ENCODE measurements around the gene NAT8L. TPM values are rescaled to one million over a fixed set of nuclear protein-coding genes. Genes with fewer than 3 reads are reported as not detected.

Gene NAT8L
- total and polyA plus RNA-seq, 2 of the 13 experiments (the other 11 are each of a cell fraction or from before 2014, with no cell fraction given): 2.2 to 3.3 TPM

GRCh38 chr4:2082627-2083026, 23.5 kb downstream of the NAT8L start:
- Histone ChIP-seq H3K36me3 (replicated peaks in 1 of 2; ENCODE audit: control insufficient read depth in 1 of 2, insufficient read depth in 2 of 2, low read length in 2 of 2) (no peaks in the 10 kb centered on the region), H4K20me1 (ENCODE audit: insufficient read depth, low read length) (no peaks in the 10 kb centered on the region), H3K9ac (ENCODE audit: insufficient read depth, low read depth, low read length) (no peak overlapping the region), H3K27me3 (ENCODE audit: control insufficient read depth in 1 of 2, insufficient read depth in 2 of 2, low read length in 2 of 2) (peaks cover 5 to 30% of the 10 kb centered on the region in 2 experiments), H2AFZ (ENCODE audit: low read length) (no peak overlapping the region), H3K4me1 (ENCODE audit: insufficient read depth, low read length) (peaks cover 36% of the 10 kb centered on the region), H3K9me3 (ENCODE audit: low read length) (no peaks in the 10 kb centered on the region), H3K79me2 (ENCODE audit: insufficient read depth, low read length) (no peaks in the 10 kb centered on the region), H3K27ac (ENCODE audit: extremely low read length, insufficient read depth, low read length) (no peak overlapping the region), H3K4me2 (ENCODE audit: low read depth, low read length) (no peak overlapping the region), H3K4me3 (replicated peaks in 1 of 3; ENCODE audit: insufficient read depth in 1 of 3, low read depth in 2 of 3, low read length in 3 of 3) (no peak overlapping the region)
- POLR2A ChIA-PET: no interaction called here
- DNase-seq (ENCODE audit: low spot score) (no peak), FAIRE-seq (no peak), ATAC-seq (no peak)
- BruUV-seq (replicated peaks): no TSS peak
- intact Hi-C loops (cut with micrococcal nuclease; ENCODE audit: unreplicated experiment) (no loop called here), in situ Hi-C loops (cut with HindIII; ENCODE audit: extremely low pct_ligation_motif_present, low pct_unique_long_range_greater_than_20kb) (no loop called here)
- TF ChIP-seq, protein P1, sequence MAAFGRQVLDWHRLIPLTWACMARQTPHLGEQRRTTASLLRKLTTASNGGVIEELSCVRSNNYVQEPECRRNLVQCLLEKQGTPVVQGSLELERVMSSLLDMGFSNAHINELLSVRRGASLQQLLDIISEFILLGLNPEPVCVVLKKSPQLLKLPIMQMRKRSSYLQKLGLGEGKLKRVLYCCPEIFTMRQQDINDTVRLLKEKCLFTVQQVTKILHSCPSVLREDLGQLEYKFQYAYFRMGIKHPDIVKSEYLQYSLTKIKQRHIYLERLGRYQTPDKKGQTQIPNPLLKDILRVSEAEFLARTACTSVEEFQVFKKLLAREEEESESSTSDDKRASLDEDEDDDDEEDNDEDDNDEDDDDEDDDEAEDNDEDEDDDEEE (CRISPR knock-in tag; IDR thresholded peaks at IDR 0.05): no peak
- CTCF ChIA-PET (ENCODE audit: low intra/inter-chr PET ratio, low total read pairs): no interaction called here
- 48% methylated on average over 4 of the region's 4 CpGs for WGBS (ENCODE audit: low lambda C conversion rate)

- ATAC-seq (no peak), FAIRE-seq (no peak), DNase-seq (ENCODE audit: low spot score) (no peak)
- in situ Hi-C loops (cut with HindIII; ENCODE audit: extremely low pct_ligation_motif_present, low pct_unique_long_range_greater_than_20kb) (no loop called here), intact Hi-C loops (cut with micrococcal nuclease; ENCODE audit: unreplicated experiment) (no loop called here)
- no peaks in the 10 kb centered on the region for H3K36me3 ChIP-seq (replicated peaks in 1 of 2; ENCODE audit: control insufficient read depth in 1 of 2, insufficient read depth in 2 of 2, low read length in 2 of 2)
- CTCF ChIA-PET (ENCODE audit: low intra/inter-chr PET ratio, low total read pairs): no interaction called here
- no peak overlapping the region for H3K4me2 ChIP-seq (ENCODE audit: low read depth, low read length)
- H3K4me1 ChIP-seq (ENCODE audit: insufficient read depth, low read length): peaks cover 32% of the 10 kb centered on the region
- no TSS peak for BruUV-seq (replicated peaks)
- WGBS (ENCODE audit: low lambda C conversion rate): 46% methylated on average over 15 of the region's 15 CpGs
- POLR2A ChIA-PET: no interaction called here
- no peak overlapping the region for H3K4me3 ChIP-seq (replicated peaks in 1 of 3; ENCODE audit: insufficient read depth in 1 of 3, low read depth in 2 of 3, low read length in 3 of 3)
- H3K9me3 ChIP-seq (ENCODE audit: low read length): no peaks in the 10 kb centered on the region
- H3K79me2 ChIP-seq (ENCODE audit: insufficient read depth, low read length): no peaks in the 10 kb centered on the region
- no peak overlapping the region for H3K27ac ChIP-seq (ENCODE audit: extremely low read length, insufficient read depth, low read length)
- no peak overlapping the region for H2AFZ ChIP-seq (ENCODE audit: low read length)
- no peaks in the 10 kb centered on the region for H4K20me1 ChIP-seq (ENCODE audit: insufficient read depth, low read length)
- H3K9ac ChIP-seq (ENCODE audit: insufficient read depth, low read depth, low read length): no peak overlapping the region
- peaks cover 5 to 30% of the 10 kb centered on the region in 2 experiments for H3K27me3 ChIP-seq (ENCODE audit: control insufficient read depth in 1 of 2, insufficient read depth in 2 of 2, low read length in 2 of 2)
- TF ChIP-seq TRIM24 (CRISPR knock-in tag; IDR thresholded peaks at IDR 0.05): no peak
- TF ChIP-seq ELF3 (CRISPR knock-in tag; IDR thresholded peaks at IDR 0.05): no peak
- no peak for TF ChIP-seq ZFP37 (CRISPR knock-in tag; IDR thresholded peaks at IDR 0.05; ENCODE audit: borderline replicate concordance)
- TF ChIP-seq SPEN (CRISPR knock-in tag; IDR thresholded peaks at IDR 0.05; ENCODE audit: low read depth): no peak
- no peak for TF ChIP-seq IRX3 (CRISPR knock-in tag; IDR thresholded peaks at IDR 0.05; ENCODE audit: borderline replicate concordance, low read depth)
- no peak for TF ChIP-seq TCF12 (IDR thresholded peaks at IDR 0.05)
- TF ChIP-seq TCF12 (CRISPR knock-in tag; IDR thresholded peaks at IDR 0.05): no peak
- TF ChIP-seq, protein P2, sequence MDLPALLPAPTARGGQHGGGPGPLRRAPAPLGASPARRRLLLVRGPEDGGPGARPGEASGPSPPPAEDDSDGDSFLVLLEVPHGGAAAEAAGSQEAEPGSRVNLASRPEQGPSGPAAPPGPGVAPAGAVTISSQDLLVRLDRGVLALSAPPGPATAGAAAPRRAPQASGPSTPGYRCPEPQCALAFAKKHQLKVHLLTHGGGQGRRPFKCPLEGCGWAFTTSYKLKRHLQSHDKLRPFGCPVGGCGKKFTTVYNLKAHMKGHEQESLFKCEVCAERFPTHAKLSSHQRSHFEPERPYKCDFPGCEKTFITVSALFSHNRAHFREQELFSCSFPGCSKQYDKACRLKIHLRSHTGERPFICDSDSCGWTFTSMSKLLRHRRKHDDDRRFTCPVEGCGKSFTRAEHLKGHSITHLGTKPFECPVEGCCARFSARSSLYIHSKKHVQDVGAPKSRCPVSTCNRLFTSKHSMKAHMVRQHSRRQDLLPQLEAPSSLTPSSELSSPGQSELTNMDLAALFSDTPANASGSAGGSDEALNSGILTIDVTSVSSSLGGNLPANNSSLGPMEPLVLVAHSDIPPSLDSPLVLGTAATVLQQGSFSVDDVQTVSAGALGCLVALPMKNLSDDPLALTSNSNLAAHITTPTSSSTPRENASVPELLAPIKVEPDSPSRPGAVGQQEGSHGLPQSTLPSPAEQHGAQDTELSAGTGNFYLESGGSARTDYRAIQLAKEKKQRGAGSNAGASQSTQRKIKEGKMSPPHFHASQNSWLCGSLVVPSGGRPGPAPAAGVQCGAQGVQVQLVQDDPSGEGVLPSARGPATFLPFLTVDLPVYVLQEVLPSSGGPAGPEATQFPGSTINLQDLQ (CRISPR knock-in tag; IDR thresholded peaks at IDR 0.05): no peak
- no peak for TF ChIP-seq ZNF260 (CRISPR knock-in tag; IDR thresholded peaks at IDR 0.05; ENCODE audit: borderline replicate concordance, low read depth)
- TF ChIP-seq U2AF1 (optimal IDR thresholded peaks at IDR 0.05; ENCODE audit: low read depth, low read length): no peak
- no peak for TF ChIP-seq KLF11 (CRISPR knock-in tag; IDR thresholded peaks at IDR 0.05)
- TF ChIP-seq MED1 (CRISPR knock-in tag; IDR thresholded peaks at IDR 0.05): no peak
These were observed 24.1 kb downstream of the NAT8L start for GRCh38 chr4:2083116-2083825.
